Renal cortical epithelial cell (primary cell): Measurements from ENCODE around the gene RAB38. TPM values are rescaled to one million over a fixed set of nuclear protein-coding genes. Genes with fewer than 3 reads are reported as not detected.
A peak's percentile ranks its signal among the peaks of the same experiment; 100 is the strongest.

Experiments used
- DNase-seq: peaks from one replicate; pipeline ENCODE4 v3.0.0-alpha.2; 2011; ENCODE audit warnings: low read depth
- total RNA-seq: library from RNA; depleted of rRNA; stranded (reverse); fragments of >200 nt; gene quantifications from 2 replicates; pipeline ENCODE4 v1.2.3, GENCODE V29; 2014

Gene RAB38
- 10.7 and 12.3 TPM in 2 replicates for total RNA-seq

DNA sequence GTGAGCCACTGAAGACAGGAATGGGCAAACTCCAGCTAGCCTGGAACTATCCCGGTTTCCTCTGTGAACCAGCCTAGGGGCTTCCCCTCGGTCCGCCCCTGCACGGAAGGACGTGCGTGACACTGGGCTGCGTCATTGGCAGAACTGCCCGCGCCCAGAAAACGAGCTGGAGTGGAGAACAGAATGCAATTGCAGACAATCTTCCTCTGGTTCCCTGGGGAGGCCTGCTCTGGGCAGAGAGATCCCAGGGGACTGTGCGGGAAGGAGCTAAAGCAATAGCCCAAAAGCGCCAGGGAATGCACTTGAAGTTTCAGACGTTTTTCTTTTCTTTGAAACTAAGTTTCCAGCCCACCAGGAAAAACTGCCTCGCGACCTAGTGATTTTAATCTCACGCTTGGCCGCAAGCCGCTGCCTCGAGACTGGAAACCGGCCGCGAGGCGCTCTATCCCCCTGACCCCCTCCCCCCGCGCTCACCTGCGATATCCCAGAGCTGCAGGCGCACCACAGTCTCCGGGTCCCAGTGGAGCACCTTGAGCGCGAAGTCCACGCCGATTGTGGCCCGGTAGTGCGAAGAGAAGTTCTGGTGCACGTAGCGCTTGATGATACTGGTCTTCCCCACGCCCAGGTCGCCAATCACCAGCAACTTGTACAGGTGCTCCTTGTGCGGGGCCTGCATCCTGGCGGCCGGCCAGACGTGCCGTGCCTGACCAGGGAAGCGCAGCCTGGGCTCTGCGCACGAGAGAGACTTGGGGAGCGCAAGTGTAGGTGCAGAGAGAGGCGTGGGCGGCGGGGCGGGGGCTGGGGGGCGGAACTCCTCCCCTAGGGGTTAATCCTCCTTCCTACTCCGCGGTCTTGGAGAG lies at the start of gene RAB38:
Gene RAB38 (minus strand): TSS at position 735 of the 860 bp plus-strand sequence. CDS start 59 bp downstream, at position 676.
- DNase-seq = peak; percentile 71

DNA sequence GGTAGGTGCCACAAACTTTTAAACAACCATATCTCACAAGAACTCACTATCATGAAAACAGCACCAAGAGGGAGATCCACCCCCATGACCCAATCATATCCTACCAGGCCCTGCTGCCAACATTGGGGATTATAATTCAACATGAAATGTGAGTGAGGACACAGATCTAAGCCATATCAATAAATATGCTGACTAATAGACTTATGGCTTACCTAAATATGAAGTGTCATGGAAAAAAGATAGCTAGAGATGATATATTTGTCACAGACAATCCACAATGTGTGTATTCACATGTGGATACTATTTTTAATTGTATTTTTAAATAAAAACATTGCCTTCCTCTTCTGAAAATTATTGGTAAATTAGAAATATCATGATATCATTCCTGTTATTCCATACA lies 38.2 kb upstream of the RAB38 start:
- no peak for DNase-seq

- DNase-seq = no peak
These were observed 37.1 kb upstream of the RAB38 start for GRCh38 chr11:88212300-88212699.

- DNase-seq = peak; percentile 33
These were observed 33.5 kb upstream of the RAB38 start for GRCh38 chr11:88208745-88209144.

DNA sequence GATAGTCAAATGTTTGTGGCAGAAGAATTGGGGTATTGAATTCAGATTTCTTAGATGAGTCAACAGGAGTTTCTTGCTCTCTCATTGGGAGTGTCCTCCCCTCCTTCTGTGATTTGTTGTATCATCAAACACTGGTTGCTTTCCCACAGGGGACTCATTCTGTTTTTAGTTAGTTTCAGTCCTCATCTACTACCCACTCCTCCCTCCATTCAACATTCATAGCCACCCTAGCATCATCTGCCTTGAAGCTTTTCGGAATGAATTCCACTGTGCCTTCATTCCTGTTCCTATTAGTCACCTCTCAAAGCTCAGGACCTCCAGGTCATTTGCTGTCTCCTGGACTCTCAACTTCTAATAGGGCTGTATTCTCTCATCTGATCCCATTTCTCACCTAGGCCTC lies 31.5 kb upstream of the RAB38 start:
- DNase-seq = peak; percentile 57

DNA sequence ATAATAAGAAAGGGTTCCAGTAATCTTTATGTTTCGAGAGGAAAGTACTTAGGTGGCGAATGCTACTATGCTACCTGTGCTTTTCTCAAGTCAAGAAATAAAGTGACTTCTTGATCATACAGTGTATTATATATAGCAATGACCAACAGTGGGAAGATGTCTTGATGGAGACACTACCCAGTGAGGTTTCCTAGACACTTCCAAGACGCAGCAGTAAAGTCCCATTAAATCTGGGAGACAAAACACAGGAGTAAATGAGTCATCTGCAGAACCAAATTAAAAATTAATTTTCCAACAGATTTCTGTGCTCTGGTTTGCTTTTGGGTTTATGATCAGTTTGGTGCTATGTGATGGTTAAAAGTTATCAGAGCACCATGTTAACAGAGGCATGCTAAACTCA lies 29.1 kb upstream of the RAB38 start:
- no peak for DNase-seq

DNA sequence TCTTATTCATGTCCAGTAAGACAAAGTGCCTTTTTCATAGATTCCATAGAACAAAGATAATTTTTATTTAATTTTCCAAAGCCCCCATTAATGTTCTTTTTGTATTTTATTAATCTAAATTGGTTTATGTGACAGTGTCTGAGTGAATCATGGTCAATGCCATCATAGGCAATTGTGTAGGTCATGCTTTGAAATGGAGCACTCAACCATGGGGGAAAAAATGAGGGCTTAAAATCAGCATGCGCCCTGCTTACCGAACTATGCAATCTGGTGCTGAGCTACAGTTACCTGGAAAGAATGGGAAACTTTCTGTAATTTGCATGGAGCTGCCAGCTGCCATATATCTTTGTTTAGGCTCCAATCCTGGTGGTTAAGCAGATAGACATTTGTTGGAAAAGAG lies 28.4 kb upstream of the RAB38 start:
- DNase-seq = no peak

DNA sequence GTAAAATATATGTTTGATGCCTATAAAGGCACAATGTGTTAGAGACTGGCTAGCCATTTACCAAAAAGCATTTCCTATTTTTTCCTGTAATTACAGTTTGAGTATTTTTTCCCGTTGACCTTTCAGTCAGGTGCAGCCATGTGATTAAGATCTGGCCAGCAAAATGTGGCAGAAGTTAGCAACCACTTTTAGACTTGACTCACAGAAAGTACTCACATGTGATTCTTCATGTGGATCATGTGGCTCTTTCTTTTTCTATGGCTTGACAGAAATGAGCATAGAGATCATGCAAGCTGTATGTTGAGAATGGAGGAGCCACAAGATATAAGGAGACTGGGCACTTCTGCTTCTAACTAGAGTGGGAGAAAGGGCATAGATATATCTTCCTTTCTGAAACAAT lies 27.3 kb upstream of the RAB38 start:
- DNase-seq = peak; percentile 26

DNA sequence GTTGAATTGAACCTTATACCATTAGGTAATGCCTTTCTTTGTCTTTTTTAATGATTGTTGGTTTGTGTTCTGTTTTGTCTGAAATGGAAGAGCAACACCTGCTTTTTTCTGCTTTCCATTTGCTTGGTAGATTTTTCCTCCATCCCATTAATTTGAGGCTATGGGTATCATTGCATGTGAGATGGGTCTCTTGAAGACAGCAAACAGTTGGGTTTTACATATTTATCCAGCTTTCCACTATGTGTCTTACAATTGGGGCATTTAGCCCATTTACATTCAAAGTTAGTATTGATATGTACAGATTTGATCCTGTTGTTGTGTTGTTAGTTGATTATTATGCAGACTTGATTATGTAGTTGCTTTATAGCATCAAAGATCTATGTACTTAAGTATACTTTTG lies 21.1 kb upstream of the RAB38 start:
- DNase-seq = no peak

- DNase-seq = no peak
These were observed 20.7 kb upstream of the RAB38 start for GRCh38 chr11:88195908-88196307.

GRCh38 chr11:88194990-88195389 lies 19.7 kb upstream of the RAB38 start:
- no peak for DNase-seq

DNA sequence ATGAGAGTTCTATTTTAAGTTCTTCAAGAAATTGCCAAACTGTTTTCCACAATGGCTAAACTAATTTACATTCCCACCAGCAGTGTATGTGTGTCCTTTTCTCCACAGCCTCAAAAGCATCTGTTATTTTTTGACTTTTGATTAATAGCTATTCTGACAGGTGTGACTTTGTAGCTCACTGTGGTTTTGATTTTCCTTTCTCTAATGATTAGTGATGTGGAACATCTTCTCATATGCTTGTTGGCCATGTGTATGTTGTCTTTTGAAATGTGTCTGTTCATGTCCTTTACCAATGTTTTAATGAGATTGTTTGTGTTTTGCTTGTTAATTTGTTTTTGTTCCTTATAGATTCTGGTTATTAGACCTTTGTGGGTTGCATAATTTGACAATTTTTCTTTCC lies 18.0 kb upstream of the RAB38 start:
- DNase-seq = peak; percentile 46

GRCh38 chr11:88188932-88189253 lies 13.7 kb upstream of the RAB38 start:
- no peak for DNase-seq

DNA sequence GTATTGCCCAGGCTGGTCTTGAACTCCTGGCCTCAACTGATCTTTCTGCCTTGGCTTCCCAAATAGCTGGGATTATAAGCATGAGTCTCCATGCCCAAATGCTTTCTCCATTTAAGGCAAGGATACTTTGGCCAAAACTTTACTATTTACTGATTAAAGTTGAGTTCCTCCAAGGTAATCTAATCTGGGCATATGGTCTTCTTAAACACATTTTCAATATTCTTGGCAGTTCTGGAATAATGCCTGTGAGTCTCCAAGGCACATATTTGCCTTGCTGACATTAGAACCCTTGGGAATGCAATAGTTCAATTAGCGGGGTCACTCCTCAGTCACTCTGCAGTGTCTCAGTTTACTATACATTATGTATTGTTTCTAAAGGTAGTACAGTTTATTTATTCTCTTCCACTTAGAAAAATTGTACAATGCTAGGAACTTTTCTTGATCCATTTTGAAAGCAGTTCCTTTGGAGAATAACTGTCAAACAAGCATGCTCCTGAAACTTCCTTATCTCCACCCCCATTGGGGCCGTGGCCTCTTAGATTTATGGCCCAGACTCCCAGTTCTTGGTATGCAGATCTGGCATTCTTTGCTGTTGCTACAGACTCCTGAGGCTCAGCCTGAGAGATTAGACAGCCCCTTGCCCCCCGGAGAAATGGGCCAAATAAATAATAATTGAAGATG lies 13.1 kb upstream of the RAB38 start:
- DNase-seq = no peak

- DNase-seq = no peak
These were observed 8.0 kb upstream of the RAB38 start for GRCh38 chr11:88183233-88183632.

DNA sequence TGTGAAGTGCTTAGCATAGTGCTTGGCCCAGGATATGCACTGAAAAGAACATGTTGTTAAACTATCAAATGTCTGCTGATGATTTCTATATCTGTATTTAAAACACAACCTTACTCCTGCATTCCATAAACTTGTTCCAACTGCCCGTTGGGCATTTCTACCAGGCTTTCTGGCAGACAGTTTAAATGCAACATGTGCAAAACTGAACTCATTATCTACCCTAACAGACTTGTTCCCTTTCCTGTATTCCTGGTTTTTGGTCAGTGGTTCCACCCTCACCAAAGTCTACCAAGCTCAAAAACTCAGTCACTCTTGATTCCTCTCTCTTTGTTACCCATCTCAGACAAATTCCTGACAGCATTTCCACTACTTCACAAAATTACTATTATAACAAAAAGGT lies 6.5 kb upstream of the RAB38 start:
- DNase-seq = no peak

GRCh38 chr11:88179971-88180629 lies 4.9 kb upstream of the RAB38 start:
- peak; percentile 53 for DNase-seq

GRCh38 chr11:88179141-88179540 lies 3.9 kb upstream of the RAB38 start:
- DNase-seq = peak; percentile 96

DNA sequence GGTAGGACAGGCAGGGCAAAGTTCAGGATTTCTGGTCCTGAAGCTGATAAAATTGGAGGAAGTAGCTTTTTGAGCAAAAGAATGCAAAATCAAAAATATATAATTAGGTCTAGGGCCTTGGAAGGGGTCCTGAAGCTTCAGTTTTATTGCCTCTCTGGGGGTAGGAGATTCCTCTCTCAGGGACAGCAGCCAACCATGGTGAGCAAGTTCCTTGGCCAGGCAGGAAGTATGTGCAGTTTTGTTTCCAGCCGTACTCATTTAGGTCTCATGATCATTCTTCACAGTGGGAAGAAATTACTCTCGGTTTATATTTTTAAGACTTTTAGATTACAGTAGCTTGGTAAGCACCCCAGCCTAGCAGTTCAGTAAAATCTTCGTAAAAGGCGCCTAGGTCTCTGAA lies 2.9 kb upstream of the RAB38 start:
- DNase-seq = peak; percentile 56

DNA sequence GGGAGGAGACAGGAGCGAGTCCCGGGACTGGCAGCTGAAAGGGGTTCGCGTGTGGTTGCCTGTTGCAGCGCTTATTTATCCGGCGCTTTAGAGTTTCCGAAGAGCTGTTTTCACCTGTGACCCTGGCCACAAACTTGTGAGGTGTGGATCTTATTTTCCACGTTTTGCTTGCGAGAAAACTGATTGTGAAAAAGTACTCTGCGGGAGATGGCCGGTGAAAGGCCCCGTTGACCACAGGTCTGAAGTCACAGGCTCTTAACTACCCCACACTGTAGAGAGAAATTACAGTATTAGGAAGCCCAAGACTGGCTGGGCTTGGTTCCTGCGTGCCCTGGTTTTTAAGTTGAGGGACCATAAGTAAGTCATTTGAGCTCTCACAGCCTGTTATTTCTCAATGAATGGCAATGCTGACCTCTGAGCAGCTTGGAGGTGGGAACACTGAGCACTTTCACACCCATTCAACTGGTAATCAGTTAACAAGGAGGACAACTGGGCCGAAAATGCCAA lies 379 bp upstream of the RAB38 start:
- peak; percentile 80 for DNase-seq

DNA sequence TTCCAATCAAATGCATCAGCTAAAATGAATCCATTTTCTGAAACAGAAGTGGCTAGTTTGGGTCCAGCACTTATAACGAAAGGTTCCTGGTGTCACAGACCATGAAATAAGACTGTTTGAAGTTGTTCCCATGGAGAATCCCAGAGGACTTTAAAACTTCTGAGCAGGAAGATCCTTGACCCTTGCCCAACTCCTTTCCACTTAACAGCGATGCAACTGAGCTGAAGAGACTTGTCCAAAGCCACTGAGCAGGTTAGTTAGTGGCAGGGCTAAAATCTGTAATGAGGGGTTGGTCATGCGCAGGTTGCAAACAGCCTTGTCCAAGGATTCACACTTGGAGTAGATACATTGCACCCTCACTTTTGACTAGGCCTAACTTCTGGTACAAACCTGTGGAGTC lies 1.3 kb downstream of the RAB38 start:
- peak; percentile 59 for DNase-seq

DNA sequence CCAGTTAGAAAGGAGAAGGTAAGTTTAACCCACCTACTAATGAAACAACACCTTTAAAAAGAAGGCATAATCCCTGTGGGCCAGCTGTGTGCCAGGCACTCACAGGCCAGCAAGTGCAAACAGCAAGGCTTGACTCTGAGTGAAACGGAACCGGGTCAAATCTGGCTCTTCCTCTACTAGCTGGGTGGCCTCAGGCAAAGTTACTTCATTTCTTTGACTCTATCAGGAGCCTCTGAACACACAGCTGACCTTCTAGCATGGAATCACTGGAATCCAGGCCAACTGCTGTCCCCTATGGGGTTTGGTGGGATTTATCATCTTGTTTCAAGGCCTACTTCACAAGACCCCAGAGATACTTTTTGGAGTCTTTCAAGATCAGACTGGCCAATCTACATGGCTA lies 3.3 kb downstream of the RAB38 start:
- no peak for DNase-seq

- DNase-seq = no peak
These were observed 4.6 kb downstream of the RAB38 start for GRCh38 chr11:88170673-88171072.
